A673 (cell line): ENCODE measurements around the gene RAB18. TPM values are rescaled to one million over a fixed set of nuclear protein-coding genes. Genes with fewer than 3 reads are reported as not detected.
"Not testable (repeated sequence)": the region's sequence is repeated elsewhere in the genome, so short reads cannot be mapped to it uniquely, and the experiment has no call there.

Experiments used
- BruUV-seq: library from RNA; stranded (reverse); fragments of 400-500 nt; replicated peaks from 2 replicates; lab custom pipeline; 2021; lab: Mats Ljungman, UMichigan
- CTCF ChIA-PET: fragments of 300-600 bp; sonication (Branson Sonifier 250); formaldehyde crosslinking; loops from one replicate; lab custom pipeline; 2022; ENCODE audit warnings: antibody characterized with exemption; lab: Charles Lee
- POLR2A ChIA-PET: fragments of 300-600 bp; sonication (Branson Sonifier 250); formaldehyde crosslinking; loops from one replicate; lab custom pipeline; 2022; ENCODE audit warnings: antibody characterized with exemption; ENCODE audit not compliant: low non-redundant PET; lab: Charles Lee
- DNase-seq: peaks from one replicate; pipeline ENCODE4 v3.0.0-alpha.2; 2015; ENCODE audit warnings: low spot score
- H3K27ac ChIP-seq: fragments of 200-600 bp; sonication (generic); 2 replicates; pipeline ENCODE4 v1.5.1; 2016; ENCODE audit warnings: mixed run types, low read depth, mild to moderate bottlenecking, mixed read lengths, antibody characterized with exemption, low read length; ENCODE audit not compliant: poor library complexity, severe bottlenecking
- H3K27me3 ChIP-seq: fragments of 200-600 bp; sonication (generic); replicated peaks from 2 replicates; pipeline ENCODE4 v1.6.1; 2017; ENCODE audit warnings: mixed run types, low read depth, mild to moderate bottlenecking, mixed read lengths, antibody characterized with exemption, low read length; ENCODE audit not compliant: insufficient read depth, poor library complexity
- H3K36me3 ChIP-seq: fragments of 200-600 bp; sonication (generic); 2 replicates; pipeline ENCODE4 v1.6.1; 2016; ENCODE audit warnings: mixed run types, mild to moderate bottlenecking, mixed read lengths, antibody characterized with exemption, low read length; ENCODE audit not compliant: insufficient read depth, poor library complexity, severe bottlenecking
- H3K4me1 ChIP-seq: fragments of 200-600 bp; sonication (generic); 2 replicates; pipeline ENCODE4 v1.6.1; 2017; ENCODE audit warnings: mixed run types, mild to moderate bottlenecking, mixed read lengths, antibody characterized with exemption, low read length; ENCODE audit not compliant: insufficient read depth, poor library complexity, severe bottlenecking
- H3K4me3 ChIP-seq: fragments of 200-600 bp; sonication (generic); 2 replicates; pipeline ENCODE4 v1.5.1; 2016; ENCODE audit warnings: low read depth, mixed run types, mild to moderate bottlenecking, mixed read lengths, low read length; ENCODE audit not compliant: poor library complexity, severe bottlenecking
- H3K9me3 ChIP-seq: fragments of 200-600 bp; sonication (generic); 2 replicates; pipeline ENCODE4 v1.6.1; 2016; ENCODE audit warnings: mixed run types, low read depth, mild to moderate bottlenecking, mixed read lengths, antibody characterized with exemption, low read length; ENCODE audit not compliant: poor library complexity, severe bottlenecking
- CTCF ChIP-seq: fragments of 300-800, 200-600 bp; sonication (generic); conservative IDR thresholded peaks from 2 replicates; pipeline ENCODE4 v1.5.1; 2017; ENCODE audit warnings: low read depth, mild to moderate bottlenecking, antibody characterized with exemption, low read length, moderate library complexity, mixed read lengths
- EZH2 ChIP-seq: fragments of 200-600 bp; sonication (generic); IDR thresholded peaks from 2 replicates; pipeline ENCODE4 v1.6.1; 2017; ENCODE audit warnings: borderline replicate concordance, low read depth, mild to moderate bottlenecking, mixed read lengths, antibody characterized with exemption, low read length; ENCODE audit not compliant: poor library complexity, severe bottlenecking
- intact Hi-C: fragments of 100-400 bp; cut with micrococcal nuclease; formaldehyde crosslinking; loops from one replicate; pipeline ENCODE4 v1.10.0; 2022; ENCODE audit not compliant: unreplicated experiment
- total RNA-seq: library from RNA; stranded (reverse); gene quantifications from 2 replicates; pipeline ENCODE4 v1.2.3, GENCODE V29; 2021

RAB18 gene
- total RNA-seq, 1 experiment from 2014 or later: 110 TPM

DNA sequence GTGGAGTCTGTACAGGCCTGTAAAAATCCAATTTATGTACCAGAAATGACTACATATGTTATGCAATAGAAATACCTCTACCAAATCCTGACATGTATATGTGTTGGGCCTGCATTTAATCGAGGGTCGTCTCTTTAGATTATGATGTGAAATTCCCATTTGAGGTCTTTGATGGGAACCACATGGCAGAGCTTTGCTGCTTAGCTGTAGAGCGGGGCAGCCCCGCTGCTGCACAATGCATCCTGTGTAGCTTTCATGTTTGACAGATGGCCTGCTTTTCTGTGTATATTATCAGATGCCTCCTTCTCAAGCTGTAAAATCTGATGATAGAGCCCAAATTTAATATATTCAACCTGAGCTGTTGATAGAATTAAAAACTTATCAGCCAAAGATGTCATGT lies 65.8 kb downstream of the RAB18 start:
- no peaks in the 10 kb centered on the region for H3K36me3 ChIP-seq
- H3K9me3 ChIP-seq: no peaks in the 10 kb centered on the region
- no peak for TF ChIP-seq EZH2
- TF ChIP-seq CTCF: no peak
- intact Hi-C loops: no loop called here
- DNase-seq: no peak
- BruUV-seq: no TSS peak
- H3K27me3 ChIP-seq: no peaks in the 10 kb centered on the region
- CTCF ChIA-PET: no interaction called here
- H3K4me3 ChIP-seq: no peak overlapping the region
- no peaks in the 10 kb centered on the region for H3K4me1 ChIP-seq
- no peak overlapping the region for H3K27ac ChIP-seq
- POLR2A ChIA-PET: no interaction called here

DNA sequence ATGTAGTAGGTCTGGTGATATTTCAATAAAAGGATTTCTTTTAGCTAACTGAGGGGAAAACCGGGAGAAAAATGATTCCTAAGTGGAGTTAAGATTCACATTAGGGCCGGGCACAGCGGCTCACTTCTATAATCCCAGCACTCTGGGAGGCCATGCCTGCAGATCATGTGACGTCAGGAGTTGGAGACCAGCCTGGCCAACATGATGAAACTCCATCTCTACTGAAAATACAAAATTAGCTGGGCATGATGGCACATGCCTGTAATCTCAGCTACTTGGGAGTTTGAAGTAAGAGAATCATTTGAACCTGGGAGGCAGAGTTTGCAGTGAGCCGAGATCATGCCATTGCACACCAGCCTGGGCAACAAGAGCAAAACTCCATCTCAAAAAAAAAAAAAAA lies 72.9 kb downstream of the RAB18 start:
- H3K4me3 ChIP-seq, BruUV-seq, H3K27ac ChIP-seq, H3K27me3 ChIP-seq, H3K4me1 ChIP-seq, H3K9me3 ChIP-seq, POLR2A ChIA-PET, H3K36me3 ChIP-seq, CTCF ChIA-PET, intact Hi-C loops: not testable (repeated sequence)
- DNase-seq: peak; percentile 35

- DNase-seq: no peak
- BruUV-seq: no TSS peak
- intact Hi-C loops: no loop called here
- no peak overlapping the region for H3K27ac ChIP-seq
- H3K9me3 ChIP-seq: no peaks in the 10 kb centered on the region
- H3K36me3 ChIP-seq: no peaks in the 10 kb centered on the region
- no peaks in the 10 kb centered on the region for H3K4me1 ChIP-seq
- ChIA-PET POLR2A (interaction anchor here (0.6 kb wide), 1 partner anchor 241 kb away, joined by 12 read pairs; no protein-coding TSS in a partner anchor), CTCF (no interaction called here)
- no peaks in the 10 kb centered on the region for H3K27me3 ChIP-seq
- TF ChIP-seq CTCF: no peak
- no peak for TF ChIP-seq EZH2
- H3K4me3 ChIP-seq: no peak overlapping the region
Observed at GRCh38 chr10:27578316-27578715, 74.2 kb downstream of the RAB18 start.

DNA sequence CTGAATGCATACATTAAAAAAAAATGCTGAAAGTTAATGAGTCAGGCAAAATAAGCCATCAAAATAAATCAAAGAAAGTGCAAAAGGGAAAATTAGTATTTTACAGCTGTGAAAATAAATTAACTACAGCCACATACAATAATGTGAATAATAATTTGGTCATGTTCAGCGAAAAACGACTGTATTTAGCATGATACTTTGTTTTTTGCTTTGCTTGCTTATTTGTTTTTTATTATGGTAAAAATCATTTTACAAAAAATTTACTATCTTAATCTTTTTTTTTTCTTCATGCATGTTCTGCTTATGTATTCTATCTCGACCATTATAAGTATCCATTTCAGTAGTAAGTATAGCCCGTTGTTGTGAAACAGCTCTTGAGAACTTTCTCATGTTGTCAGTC lies 77.1 kb downstream of the RAB18 start:
- Histone ChIP-seq H3K4me1 (no peaks in the 10 kb centered on the region), H3K27ac (no peak overlapping the region), H3K9me3 (no peaks in the 10 kb centered on the region), H3K27me3 (no peaks in the 10 kb centered on the region), H3K4me3 (no peak overlapping the region), H3K36me3 (no peaks in the 10 kb centered on the region)
- TF ChIP-seq EZH2 (no peak), CTCF (no peak)
- intact Hi-C loops: no loop called here
- CTCF ChIA-PET: no interaction called here
- POLR2A ChIA-PET: no interaction called here
- no TSS peak for BruUV-seq
- DNase-seq: no peak
